RPMI8226 (cell line): Measurements from ENCODE around the gene TRMT61A.
"Not testable (repeated sequence)": the region's sequence is repeated elsewhere in the genome, so short reads cannot be mapped to it uniquely, and the experiment has no call there.

ENCODE experiments used
- DNase-seq: peaks from one replicate; pipeline ENCODE4 v3.0.0-alpha.2; 2015

The TRMT61A gene

GRCh38 chr14:103509864-103510723, 18.9 kb upstream of the TRMT61A start:
- DNase-seq: no peak

DNA sequence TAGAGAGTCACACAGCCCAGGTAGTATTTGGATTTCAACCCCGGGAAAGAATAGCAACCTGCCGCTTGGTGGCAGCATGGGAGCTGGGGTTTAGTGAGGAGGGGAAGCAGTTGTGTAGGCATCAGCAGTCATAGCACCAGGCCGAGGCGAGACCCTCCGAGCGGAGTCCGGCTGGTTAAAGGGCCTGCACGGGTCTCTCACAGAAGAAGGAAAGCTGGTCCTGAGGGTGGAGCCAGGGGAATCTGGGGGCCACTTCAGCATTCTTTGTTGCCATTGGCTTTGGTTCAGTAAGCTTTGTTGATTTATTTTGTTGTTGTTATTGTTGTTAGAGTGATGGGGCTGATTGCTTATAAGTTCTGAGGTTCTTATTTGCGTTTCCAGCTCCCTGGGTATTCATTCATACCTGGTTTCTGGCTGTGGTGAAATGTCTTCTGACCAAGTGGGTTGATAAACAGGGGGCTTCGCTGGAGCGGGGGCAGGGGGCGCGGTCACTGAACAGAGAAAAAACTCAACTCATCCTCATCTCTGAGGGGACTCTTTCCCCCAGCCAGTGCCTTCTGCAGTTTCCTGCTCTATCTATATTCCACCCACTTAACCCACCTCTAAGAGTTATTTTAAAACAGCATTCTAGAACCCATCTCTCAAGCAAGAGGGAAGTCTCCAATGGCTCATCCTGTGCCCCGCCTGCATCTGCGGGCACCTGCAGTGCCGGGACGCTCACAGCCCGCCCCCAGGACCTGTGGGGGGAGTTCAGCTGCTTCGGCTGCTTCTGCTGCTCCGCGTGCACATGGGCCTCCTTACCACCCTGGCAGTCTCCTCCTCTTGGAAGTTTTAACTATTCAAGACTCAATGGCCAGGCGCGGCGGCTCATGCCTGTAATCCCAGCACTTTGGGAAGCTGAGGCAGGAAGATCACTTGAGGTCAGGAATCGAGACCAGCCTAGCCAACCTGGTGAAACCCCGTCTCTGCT, 18.0 kb upstream of the TRMT61A start:
- DNase-seq: no peak

GRCh38 chr14:103512180-103512579, 16.8 kb upstream of the TRMT61A start:
- not testable (repeated sequence) for DNase-seq

- DNase-seq: no peak
These were observed 16.0 kb upstream of the TRMT61A start for GRCh38 chr14:103512701-103513611.

DNA sequence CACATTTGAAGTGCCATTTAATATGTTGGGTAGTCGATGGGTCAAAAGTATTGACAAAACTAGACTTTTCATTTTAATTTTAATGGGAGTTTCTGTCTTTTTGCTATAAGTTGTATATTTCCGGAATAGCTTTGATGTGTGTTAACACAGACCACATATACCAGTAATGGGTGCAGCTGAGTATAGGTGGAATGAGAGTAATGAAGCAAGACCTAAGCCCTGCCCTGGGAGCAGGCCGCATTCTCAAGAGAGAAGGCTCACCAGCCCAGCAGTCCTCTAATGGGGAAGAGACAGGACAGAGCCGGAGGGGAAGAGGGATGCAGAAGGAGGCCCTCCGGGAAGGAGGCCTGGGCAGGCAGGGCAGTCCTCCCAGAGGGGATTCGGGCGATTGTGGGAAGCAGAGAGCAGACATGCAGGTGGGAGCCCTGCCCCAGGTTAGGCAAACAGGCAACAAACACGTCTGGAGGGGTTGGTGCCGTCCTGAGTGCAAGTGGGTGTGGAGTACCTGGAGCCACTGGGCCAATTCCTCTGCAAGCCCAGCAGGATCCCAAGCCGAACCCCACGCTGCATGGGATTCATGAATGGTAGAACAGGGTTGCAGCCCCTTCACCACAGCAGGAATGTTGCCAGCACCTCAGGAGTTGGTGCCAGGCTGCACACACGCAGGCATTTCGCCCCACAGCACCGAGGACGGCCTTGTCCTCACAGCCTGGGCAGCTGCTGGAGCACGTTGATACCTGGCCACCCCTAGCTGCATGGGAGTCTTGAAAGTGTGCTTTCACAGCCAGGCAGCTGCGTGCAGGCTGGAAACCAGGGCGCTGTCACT, 14.2 kb upstream of the TRMT61A start:
- DNase-seq: no peak

- DNase-seq: no peak
These were observed 12.4 kb upstream of the TRMT61A start for GRCh38 chr14:103516426-103517173.

DNA sequence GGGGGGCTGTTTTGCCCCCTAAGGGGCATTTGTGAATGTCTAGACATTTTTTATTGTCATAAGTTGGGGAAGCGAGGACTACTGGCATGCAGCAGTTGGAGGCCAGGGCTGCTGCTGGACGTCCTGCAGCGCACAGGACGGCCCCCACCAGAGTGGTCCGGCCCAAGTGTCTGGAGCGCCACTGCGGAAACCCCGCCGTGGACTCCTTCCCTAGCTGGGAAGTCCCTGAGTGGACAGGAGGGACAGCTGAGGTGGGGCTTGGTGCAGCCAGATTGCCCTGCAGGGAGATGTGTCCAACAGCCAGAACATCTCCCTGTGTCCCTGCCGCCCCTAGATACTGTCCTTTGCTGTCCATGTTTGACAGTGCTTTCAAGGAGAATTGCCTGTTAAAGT, 11.8 kb upstream of the TRMT61A start:
- no peak for DNase-seq

GRCh38 chr14:103517721-103518421, 11.1 kb upstream of the TRMT61A start:
- no peak for DNase-seq

DNA sequence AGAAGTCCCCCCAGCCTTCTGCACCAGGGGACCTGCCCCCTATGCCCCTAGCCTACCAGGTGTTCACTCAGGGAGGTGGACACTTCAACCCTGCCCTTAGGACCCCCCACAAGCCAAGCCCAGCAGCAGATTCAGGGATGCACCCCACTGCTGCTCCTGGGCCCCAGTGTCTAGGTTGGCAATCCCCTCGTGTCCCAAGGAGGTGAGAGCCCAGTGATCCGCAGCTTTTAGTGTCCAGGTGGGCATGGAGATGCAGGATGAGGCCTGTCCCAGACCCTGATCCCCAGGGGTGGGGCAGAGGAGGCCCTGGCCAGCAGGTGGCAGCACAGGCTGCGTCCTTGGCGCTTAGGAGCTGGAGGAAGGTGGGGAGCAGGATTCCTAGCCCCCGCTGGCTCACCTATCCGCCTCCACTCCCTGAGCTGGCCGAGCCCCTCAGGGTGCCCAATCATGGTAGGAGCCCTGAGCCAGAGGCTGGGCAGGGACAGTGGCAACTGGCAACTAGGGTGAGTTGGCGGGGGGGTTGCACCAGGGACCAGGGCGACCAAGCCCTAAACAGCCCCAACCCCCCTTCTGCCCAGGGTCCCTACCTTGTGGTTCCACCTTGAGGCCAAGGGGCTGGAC, 10.5 kb upstream of the TRMT61A start:
- DNase-seq: peak; percentile 54

- DNase-seq: no peak
These were observed 9.8 kb upstream of the TRMT61A start for GRCh38 chr14:103519043-103519836.

DNA sequence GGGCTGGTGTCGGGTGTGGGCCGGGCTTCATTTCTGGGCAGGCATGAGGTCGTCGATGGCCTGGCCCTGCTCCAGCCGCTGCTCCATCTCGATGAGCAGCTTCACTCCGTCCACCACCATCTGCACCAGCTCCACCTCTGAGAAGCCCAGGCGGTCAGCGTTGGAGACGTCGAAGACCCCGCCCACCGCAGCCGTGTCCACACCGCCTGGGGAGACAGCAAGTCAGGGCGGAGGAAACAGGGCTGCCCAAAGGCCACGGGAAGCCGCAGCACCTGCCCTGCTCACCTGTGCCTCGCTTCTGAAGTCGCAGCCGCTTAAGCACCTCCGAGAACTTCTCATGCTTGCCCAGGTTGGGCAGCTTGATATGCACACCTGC, 9.2 kb upstream of the TRMT61A start:
- no peak for DNase-seq

DNA sequence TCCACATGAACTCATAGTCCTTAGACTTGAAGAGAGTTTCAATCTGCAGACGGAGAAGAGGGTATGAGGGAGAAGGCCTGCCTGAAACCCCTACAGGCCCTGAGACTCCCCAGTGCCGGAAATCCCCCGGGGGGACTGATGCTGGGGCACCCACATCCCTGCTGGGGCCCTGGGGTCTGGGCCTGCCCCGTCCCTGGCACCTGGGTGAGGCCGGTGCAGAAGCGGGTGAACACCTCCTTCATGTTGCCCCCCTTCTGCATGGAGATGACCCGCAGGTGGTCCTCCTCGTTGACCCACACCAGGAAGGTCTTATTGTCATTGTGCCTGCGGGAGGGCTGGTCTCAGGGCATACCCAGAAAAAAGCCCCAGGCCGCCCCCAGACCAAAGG, 8.7 kb upstream of the TRMT61A start:
- no peak for DNase-seq

- peak; percentile 83 for DNase-seq
These were observed 8.1 kb upstream of the TRMT61A start for GRCh38 chr14:103520657-103521437.

- peak; percentile 31 for DNase-seq
These were observed 7.5 kb upstream of the TRMT61A start for GRCh38 chr14:103521438-103521950.

DNA sequence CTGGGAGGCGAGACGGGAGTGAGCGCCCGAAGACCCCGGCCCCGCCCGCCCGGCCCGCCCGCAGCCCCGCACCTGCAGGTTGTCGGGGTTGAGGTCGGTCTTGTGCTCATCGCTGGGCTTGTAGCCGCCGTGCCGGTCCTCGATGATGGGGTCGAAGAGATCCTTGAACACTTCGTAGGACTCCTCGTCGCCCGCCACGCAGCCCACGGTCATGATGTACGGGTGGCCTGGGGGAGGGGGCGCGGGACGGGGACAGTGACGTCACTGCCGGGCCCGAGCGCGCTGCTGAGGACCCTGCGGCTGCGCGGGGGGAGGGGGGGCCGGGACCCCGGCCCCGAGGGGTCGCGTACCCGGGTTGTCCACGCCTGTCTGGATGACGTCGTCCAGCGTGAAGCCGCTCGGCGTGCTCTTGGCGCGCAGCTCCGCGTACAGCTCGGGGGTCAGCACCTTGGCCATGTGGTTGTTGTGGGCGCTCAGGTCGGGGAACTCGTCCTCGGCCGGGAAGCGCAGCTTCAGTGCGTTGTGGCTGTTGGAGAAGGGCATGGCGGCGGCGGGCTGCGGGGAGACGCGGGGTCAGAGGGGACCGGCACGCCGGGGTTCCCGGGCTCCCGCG, 6.9 kb upstream of the TRMT61A start:
- DNase-seq: peak; percentile 26

DNA sequence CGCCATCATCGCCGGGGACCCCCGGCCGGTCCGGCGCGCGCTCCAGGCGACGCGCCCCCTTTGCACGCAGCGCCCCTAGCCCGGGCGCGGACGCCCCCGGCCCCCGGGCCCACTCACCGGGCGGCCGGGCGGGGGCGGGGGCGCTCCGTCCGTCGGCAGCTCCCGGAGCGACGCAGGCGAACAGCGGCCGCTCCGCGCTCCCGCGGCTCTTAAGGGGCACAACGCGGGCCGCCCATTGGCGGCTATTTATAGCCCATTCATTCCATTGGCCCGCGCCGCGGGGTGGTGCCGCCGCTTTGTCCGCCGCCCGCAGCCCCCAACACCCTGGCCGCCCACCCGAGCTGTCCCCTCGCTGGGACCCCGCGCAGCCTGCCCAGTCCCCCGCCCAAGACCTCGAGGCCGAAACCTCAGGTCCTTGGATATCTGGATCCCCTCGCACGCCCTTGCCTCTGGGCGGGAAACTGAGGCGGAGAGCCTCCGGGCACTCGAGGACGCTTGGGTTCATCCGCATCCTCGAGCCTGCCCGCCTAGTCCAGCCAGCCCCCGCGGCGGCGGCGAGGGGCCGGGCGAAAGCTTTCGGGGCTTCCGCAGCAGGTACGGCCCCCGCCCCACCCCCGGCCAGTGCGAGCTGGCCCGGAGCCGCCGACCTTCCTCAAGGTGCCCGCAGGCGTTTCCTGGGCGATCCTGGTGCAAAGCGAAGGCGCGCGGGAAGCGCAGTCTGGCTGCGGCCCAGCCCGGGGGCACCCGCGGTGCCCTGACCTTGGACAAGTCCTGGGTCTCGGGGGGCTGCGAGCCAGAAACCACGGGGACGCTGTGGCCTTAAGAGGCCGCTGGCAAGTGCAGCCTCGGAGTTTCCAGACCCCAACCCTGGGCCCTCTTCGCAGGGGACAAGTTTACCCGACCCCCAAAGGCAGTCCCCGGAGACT, 6.1 kb upstream of the TRMT61A start, which contains the start of gene CKB:
Gene CKB, minus strand, starts transcription at position 182 of the 926 bp plus-strand sequence. CDS start 337 bp downstream, outside the sequence.
- peak; percentile 75 for DNase-seq
